ENCODE results near the gene KCNK7. TPM values are rescaled to one million over a fixed set of nuclear protein-coding genes. Genes with fewer than 3 reads are reported as not detected.

KCNK7 gene
- total RNA-seq, 1 experiment from 2014 or later: 1.8 TPM

- no peak overlapping the region; a peak in 1 of 7 replicates for H3K27ac Mint-ChIP-seq
- no peak overlapping the region for H2AK5ac ChIP-seq (ENCODE audit: insufficient read length, low read length)
- no peak overlapping the region for H3T11ph ChIP-seq (ENCODE audit: low read length)
- H2BK5ac ChIP-seq (ENCODE audit: insufficient read length, low read length): no peak overlapping the region
- H3K4ac ChIP-seq (ENCODE audit: low read depth, low read length): no peak overlapping the region
- no peaks in the 10 kb centered on the region; the same call in 1 of the 2 replicates for H3K4me1 ChIP-seq (ENCODE audit: insufficient read depth, low read length)
- TF ChIP-seq, protein P1, sequence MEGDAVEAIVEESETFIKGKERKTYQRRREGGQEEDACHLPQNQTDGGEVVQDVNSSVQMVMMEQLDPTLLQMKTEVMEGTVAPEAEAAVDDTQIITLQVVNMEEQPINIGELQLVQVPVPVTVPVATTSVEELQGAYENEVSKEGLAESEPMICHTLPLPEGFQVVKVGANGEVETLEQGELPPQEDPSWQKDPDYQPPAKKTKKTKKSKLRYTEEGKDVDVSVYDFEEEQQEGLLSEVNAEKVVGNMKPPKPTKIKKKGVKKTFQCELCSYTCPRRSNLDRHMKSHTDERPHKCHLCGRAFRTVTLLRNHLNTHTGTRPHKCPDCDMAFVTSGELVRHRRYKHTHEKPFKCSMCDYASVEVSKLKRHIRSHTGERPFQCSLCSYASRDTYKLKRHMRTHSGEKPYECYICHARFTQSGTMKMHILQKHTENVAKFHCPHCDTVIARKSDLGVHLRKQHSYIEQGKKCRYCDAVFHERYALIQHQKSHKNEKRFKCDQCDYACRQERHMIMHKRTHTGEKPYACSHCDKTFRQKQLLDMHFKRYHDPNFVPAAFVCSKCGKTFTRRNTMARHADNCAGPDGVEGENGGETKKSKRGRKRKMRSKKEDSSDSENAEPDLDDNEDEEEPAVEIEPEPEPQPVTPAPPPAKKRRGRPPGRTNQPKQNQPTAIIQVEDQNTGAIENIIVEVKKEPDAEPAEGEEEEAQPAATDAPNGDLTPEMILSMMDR (conservative IDR thresholded peaks at IDR 0.05): no peak
- no peak overlapping the region for H4K91ac ChIP-seq (ENCODE audit: insufficient read length, low read depth, low read length)
- H3K9me3 ChIP-seq (ENCODE audit: control insufficient read depth, low read depth, low read length): no peaks in the 10 kb centered on the region
- no peaks in the 10 kb centered on the region for H4K20me1 ChIP-seq (ENCODE audit: control insufficient read depth, insufficient read depth, insufficient read length)
- H4K5ac ChIP-seq (ENCODE audit: insufficient read length, low read depth, low read length): no peak overlapping the region
- no peak overlapping the region for H2BK120ac ChIP-seq (ENCODE audit: low read depth, low read length, poor library complexity, severe bottlenecking)
- peaks cover 6% of the 10 kb centered on the region; the same call in 1 of the 2 replicates for H3K27me3 ChIP-seq (ENCODE audit: insufficient read depth, low read length)
- H3K4me1 Mint-ChIP-seq: peaks cover 34 to 50% of the 10 kb centered on the region in 2 experiments
- no peaks in the 10 kb centered on the region; the same call in 1 of the 2 replicates for H3K79me2 ChIP-seq (ENCODE audit: insufficient read depth, low read length)
- no peak overlapping the region for H4K8ac ChIP-seq (replicated peaks; ENCODE audit: insufficient read length, low read depth, low read length)
- peaks cover 25% of the 10 kb centered on the region for H3K23me2 ChIP-seq (ENCODE audit: insufficient read length, low read depth, low read length, poor library complexity, severe bottlenecking)
- no peak overlapping the region for H3K56ac ChIP-seq (ENCODE audit: insufficient read length, low read depth, low read length)
- H3K9ac ChIP-seq (ENCODE audit: extremely low read depth, insufficient read length, low read length): no peak overlapping the region
- H3K79me1 ChIP-seq (ENCODE audit: insufficient read depth, low read depth, low read length, poor library complexity, severe bottlenecking): peaks cover 4% of the 10 kb centered on the region
- no peak for DNase-seq
- H3K4me3 Mint-ChIP-seq: peak overlapping the region; percentile 99
- no peak overlapping the region for H3K23ac ChIP-seq (ENCODE audit: insufficient read length, low read depth, low read length)
- H2BK15ac ChIP-seq (ENCODE audit: low read depth, low read length): no peak overlapping the region
- H3K14ac ChIP-seq (ENCODE audit: insufficient read depth, low read length): no peak overlapping the region
- H2AFZ ChIP-seq (ENCODE audit: low read length): no peak overlapping the region
- H3K9me3 Mint-ChIP-seq: no peaks in the 10 kb centered on the region; a peak in 1 of 5 replicates
- no peak overlapping the region for H3K27ac ChIP-seq (ENCODE audit: insufficient read length, low read depth, low read length)
- H2BK20ac ChIP-seq (ENCODE audit: low read depth, low read length, poor library complexity, severe bottlenecking): no peak overlapping the region
- no peak overlapping the region for H2BK12ac ChIP-seq (ENCODE audit: insufficient read length, low read depth, low read length)
- H3K4me2 ChIP-seq (ENCODE audit: insufficient read depth, insufficient read length, low read length): peak overlapping the region; percentile 78
- H3K27me3 Mint-ChIP-seq (ENCODE audit: low read depth): peaks cover 15% of the 10 kb centered on the region
- H3K18ac ChIP-seq (ENCODE audit: insufficient read length, low read depth, low read length): no peak overlapping the region
- H3K36me3 Mint-ChIP-seq (ENCODE audit: insufficient read depth in 1 of 3, low read depth in 3 of 3): peaks cover 6 to 14% (median 9%) of the 10 kb centered on the region in 3 experiments; a peak in 6 of 7 replicates
- no CpG with 5 or more reads among the region's 9 CpGs for WGBS (ENCODE audit: extremely low coverage, insufficient read length, low lambda C conversion rate)
These were observed 24.2 kb downstream of the KCNK7 start for GRCh38 chr11:65571420-65571819.
